ENCODE measurements around the gene FOXA2.

DNA sequence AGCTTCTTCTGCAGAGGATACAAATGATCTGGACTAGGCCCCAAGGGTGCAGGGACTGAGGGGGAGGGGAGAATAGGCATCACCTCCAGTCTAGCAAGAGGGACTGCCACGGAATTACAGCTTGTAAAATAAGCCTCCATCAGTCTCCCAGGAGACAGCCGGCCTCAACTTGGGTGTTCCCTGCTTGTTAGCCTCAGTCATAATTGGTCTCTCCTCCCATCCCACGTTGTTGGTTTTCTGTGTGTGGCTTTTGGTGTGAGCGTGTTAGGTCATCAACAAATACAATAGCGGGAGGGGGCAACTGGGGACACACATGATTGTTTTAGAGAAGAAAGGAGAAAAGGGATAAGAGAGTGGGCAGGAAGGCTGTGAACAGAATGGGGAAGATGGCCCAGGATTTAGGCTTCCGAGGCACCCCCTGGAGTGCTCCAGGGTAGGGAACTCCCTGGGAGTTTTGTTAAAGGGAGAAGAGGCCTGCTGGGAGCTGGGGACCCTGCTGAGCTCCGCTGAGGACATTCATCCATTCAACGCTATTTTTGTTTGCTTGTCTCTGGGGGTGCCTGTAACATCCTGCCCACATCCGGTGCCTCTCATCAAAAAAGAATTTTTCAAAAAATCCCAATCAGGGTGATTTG lies 9.2 kb downstream of the FOXA2 start:
- TF ChIP-seq, protein P1, sequence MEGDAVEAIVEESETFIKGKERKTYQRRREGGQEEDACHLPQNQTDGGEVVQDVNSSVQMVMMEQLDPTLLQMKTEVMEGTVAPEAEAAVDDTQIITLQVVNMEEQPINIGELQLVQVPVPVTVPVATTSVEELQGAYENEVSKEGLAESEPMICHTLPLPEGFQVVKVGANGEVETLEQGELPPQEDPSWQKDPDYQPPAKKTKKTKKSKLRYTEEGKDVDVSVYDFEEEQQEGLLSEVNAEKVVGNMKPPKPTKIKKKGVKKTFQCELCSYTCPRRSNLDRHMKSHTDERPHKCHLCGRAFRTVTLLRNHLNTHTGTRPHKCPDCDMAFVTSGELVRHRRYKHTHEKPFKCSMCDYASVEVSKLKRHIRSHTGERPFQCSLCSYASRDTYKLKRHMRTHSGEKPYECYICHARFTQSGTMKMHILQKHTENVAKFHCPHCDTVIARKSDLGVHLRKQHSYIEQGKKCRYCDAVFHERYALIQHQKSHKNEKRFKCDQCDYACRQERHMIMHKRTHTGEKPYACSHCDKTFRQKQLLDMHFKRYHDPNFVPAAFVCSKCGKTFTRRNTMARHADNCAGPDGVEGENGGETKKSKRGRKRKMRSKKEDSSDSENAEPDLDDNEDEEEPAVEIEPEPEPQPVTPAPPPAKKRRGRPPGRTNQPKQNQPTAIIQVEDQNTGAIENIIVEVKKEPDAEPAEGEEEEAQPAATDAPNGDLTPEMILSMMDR (IDR thresholded peaks at IDR 0.05): no peak
- TF ChIP-seq POLR2AphosphoS5 (IDR thresholded peaks at IDR 0.05): no peak
- no peak for TF ChIP-seq POLR2A (IDR thresholded peaks at IDR 0.05)

Data from gastroesophageal sphincter (tissue), 3 donors.